ENCODE data around the gene SH3GL3. TPM values are rescaled to one million over a fixed set of nuclear protein-coding genes. Genes with fewer than 3 reads are reported as not detected.

Gene SH3GL3
- total and polyA plus RNA-seq, 2 of the 13 experiments (the other 11 are each of a cell fraction or from before 2014, with no cell fraction given), result not detected

- H3K4me2 ChIP-seq (ENCODE audit: low read depth, low read length), result no peak overlapping the region
- no peaks in the 10 kb centered on the region for H3K36me3 ChIP-seq (replicated peaks in 1 of 2; ENCODE audit: control insufficient read depth in 1 of 2, insufficient read depth in 2 of 2, low read length in 2 of 2)
- H3K27ac ChIP-seq (ENCODE audit: extremely low read length, insufficient read depth, low read length), result no peak overlapping the region
- H3K9ac ChIP-seq (ENCODE audit: insufficient read depth, low read depth, low read length), result no peak overlapping the region
- TF ChIP-seq, protein P1, sequence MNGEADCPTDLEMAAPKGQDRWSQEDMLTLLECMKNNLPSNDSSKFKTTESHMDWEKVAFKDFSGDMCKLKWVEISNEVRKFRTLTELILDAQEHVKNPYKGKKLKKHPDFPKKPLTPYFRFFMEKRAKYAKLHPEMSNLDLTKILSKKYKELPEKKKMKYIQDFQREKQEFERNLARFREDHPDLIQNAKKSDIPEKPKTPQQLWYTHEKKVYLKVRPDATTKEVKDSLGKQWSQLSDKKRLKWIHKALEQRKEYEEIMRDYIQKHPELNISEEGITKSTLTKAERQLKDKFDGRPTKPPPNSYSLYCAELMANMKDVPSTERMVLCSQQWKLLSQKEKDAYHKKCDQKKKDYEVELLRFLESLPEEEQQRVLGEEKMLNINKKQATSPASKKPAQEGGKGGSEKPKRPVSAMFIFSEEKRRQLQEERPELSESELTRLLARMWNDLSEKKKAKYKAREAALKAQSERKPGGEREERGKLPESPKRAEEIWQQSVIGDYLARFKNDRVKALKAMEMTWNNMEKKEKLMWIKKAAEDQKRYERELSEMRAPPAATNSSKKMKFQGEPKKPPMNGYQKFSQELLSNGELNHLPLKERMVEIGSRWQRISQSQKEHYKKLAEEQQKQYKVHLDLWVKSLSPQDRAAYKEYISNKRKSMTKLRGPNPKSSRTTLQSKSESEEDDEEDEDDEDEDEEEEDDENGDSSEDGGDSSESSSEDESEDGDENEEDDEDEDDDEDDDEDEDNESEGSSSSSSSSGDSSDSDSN (CRISPR knock-in tag; IDR thresholded peaks at IDR 0.05), result no peak
- TF ChIP-seq SMAD9 (CRISPR knock-in tag; IDR thresholded peaks at IDR 0.05), result no peak
- no peak for TF ChIP-seq HOXD1 (CRISPR knock-in tag; IDR thresholded peaks at IDR 0.05)
- no peak for TF ChIP-seq ZNF720 (CRISPR knock-in tag; IDR thresholded peaks at IDR 0.05)
- TF ChIP-seq, protein P2, sequence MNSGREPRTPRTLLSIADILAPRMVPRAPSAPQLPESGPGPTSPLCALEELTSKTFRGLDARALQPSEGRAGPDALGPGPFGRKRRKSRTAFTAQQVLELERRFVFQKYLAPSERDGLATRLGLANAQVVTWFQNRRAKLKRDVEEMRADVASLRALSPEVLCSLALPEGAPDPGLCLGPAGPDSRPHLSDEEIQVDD (CRISPR knock-in tag; IDR thresholded peaks at IDR 0.05; ENCODE audit: borderline replicate concordance), result no peak
- TF ChIP-seq PLRG1 (conservative IDR thresholded peaks at IDR 0.05), result no peak
- no peak for TF ChIP-seq GABPA (IDR thresholded peaks at IDR 0.05; ENCODE audit: low read depth, low read length)
- TF ChIP-seq GABPA (CRISPR knock-in tag; IDR thresholded peaks at IDR 0.05; ENCODE audit: low read depth), result no peak
- TF ChIP-seq ZEB1 (IDR thresholded peaks at IDR 0.05; ENCODE audit: insufficient replicate concordance, low read depth), result no peak
- no peak for TF ChIP-seq TMF1 (CRISPR knock-in tag; IDR thresholded peaks at IDR 0.05; ENCODE audit: low read depth)
- no peak for TF ChIP-seq ZKSCAN1 (IDR thresholded peaks at IDR 0.05; ENCODE audit: low read length)
- no peaks in the 10 kb centered on the region for H3K9me3 ChIP-seq (ENCODE audit: low read length)
- intact Hi-C loops (cut with micrococcal nuclease; ENCODE audit: unreplicated experiment), result no loop called here
- ChIA-PET POLR2A (no interaction called here), CTCF (ENCODE audit: low intra/inter-chr PET ratio, low total read pairs) (no interaction called here)
- no peak for FAIRE-seq
- no peak overlapping the region for H2AFZ ChIP-seq (ENCODE audit: low read length)
- H3K79me2 ChIP-seq (ENCODE audit: insufficient read depth, low read length), result no peaks in the 10 kb centered on the region
- peaks cover 0 to 9% of the 10 kb centered on the region in 2 experiments; a peak in 1 of 5 replicates for H3K27me3 ChIP-seq (ENCODE audit: control insufficient read depth in 1 of 2, insufficient read depth in 2 of 2, low read length in 2 of 2)
- H3K4me1 ChIP-seq (ENCODE audit: insufficient read depth, low read length), result no peaks in the 10 kb centered on the region
- in situ Hi-C loops (cut with HindIII; ENCODE audit: extremely low pct_ligation_motif_present, low pct_unique_long_range_greater_than_20kb), result no loop called here
- BruUV-seq (replicated peaks), result no TSS peak
- no peak for DNase-seq (ENCODE audit: low spot score)
- no peak overlapping the region for H3K4me3 ChIP-seq (replicated peaks in 1 of 3; ENCODE audit: insufficient read depth in 1 of 3, low read depth in 2 of 3, low read length in 3 of 3)
- no peaks in the 10 kb centered on the region for H4K20me1 ChIP-seq (ENCODE audit: insufficient read depth, low read length)
- 6% methylated on average over 2 of the region's 2 CpGs for WGBS (ENCODE audit: low lambda C conversion rate)
- ATAC-seq, result no peak
Observed at GRCh38 chr15:83422541-83422940, 24.6 kb upstream of the SH3GL3 start.

Measured in HepG2 (cell line).